NCI-H1105 (cell line): ENCODE results near the gene CPSF3.
A peak's percentile ranks its signal among the peaks of the same experiment; 100 is the strongest.

ENCODE experiments used
- DNase-seq: peaks from one replicate; lab custom pipeline; 2025; lab: John Stamatoyannopoulos, UW

Gene CPSF3

DNA sequence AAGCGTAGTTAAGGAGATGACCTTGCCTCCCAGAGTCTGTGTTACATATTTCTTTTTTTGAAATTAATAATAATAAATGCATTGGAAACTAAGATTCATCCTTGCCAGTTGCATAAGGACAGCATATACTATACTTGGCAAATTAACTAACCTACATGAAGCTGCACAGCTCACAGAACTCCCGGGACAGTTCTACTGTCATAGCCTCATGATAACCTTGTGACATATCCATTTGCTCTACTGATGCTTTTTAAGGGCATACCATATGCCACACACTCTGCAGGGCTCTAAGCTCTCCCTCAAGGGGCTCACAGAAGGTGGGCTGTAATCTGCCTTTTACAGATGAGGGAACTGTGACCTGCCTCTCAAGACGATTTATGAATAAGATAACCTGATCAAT is 3.9 kb upstream of the CPSF3 start:
- DNase-seq: no peak

- no peak for DNase-seq
These were observed 3.0 kb upstream of the CPSF3 start for GRCh38 chr2:9420495-9420894.

DNA sequence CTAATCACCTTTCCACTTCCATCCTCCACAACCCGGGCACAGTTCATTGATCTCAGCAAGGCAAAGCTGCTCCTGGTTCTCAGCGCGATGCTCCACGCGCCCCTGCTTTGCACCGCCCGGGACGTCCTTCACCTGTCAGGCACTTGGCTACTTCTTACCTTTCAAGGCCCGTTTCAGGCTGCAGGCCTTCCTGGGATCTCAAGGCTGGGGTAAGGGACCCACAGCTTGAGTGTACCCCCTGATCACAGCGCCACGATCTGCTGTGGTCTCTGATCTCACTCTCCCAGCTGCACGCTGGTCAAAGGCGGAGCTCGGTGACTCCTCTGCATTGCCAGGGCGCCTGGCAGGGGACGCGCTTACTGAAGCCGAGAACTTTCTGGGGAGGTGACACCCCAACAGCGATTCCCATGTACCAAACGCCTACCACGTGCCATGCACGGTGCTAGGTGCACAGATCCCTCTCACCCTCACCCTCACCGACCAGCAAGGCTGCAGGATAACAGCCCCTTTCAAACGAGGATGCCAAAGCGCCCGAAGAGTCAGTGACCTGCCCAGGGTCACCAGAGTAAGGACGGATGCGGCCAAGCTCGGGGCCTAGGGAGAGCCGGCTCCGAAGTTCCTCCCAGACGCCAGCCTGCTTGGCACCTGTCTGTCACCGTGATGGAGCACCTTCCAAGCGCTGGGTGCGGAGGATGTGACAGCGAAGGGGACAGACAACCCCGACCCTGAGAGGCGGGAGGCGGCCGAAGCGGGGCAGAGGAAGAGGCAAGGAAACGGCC is 944 bp upstream of the CPSF3 start:
- peak; percentile 28 for DNase-seq

GRCh38 chr2:9423922-9424272 is 443 bp downstream of the CPSF3 start:
- peak; percentile 30 for DNase-seq

DNA sequence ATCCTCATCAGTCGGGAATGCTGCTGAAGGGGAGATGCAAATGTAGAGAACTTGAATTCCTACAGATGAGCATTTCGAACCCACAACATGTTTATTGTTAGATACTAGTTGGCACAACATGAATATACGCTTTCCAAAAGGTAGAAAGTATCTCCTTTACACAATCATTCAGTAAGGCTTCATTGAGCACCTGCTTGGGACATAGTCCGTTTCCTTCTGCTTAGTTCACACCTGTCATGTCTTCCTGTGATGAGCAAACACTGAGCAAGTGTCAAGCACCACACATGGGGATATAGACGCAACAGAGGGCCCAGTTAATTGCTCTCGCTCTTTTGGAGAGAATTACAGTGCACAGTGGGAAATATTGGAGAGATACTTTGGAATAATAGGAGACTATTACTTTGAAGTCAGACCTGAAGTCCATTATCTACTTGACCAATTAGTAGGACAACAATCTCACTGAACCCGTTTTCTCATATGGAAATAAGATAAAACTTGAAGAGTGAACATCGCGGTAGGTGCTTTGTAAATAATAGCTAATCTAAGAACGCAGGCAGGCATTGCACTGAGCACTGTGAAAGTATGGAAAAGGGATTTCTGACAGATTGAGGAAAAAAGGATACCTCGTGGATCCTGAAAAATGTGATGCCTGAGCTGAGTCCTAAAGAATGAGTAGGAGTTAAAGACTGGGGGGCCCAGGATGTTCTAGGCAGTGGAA is 1.2 kb downstream of the CPSF3 start:
- no peak for DNase-seq

DNA sequence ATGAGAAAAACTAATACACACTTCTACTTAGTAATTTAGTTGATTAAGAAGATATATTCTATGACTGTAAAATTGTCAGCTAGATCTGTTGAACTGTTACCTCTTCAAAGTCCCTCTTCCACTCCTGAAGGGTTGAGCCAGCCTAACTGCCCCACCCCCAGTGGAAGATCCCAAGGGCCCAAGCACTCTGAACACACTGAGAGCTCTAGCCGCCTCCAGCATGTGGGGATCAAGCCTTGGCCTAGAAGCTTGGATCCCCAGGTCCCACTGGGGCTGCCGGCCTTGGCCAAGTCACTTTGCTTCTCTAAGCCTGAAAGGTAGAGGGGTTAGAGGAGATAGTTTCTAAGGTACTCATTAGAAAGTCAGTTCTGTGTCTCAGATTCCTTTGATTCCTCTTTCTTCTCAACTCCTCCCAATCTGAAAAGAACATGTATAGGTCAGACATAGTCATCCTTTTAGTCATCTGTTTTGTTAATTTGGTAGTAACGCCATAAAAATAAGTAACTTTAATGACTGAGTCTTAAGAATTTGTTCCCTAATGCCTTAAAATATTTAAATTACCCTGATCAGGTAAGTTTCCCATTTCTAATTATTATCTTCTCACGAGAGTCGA is 5.6 kb downstream of the CPSF3 start:
- DNase-seq: no peak

DNA sequence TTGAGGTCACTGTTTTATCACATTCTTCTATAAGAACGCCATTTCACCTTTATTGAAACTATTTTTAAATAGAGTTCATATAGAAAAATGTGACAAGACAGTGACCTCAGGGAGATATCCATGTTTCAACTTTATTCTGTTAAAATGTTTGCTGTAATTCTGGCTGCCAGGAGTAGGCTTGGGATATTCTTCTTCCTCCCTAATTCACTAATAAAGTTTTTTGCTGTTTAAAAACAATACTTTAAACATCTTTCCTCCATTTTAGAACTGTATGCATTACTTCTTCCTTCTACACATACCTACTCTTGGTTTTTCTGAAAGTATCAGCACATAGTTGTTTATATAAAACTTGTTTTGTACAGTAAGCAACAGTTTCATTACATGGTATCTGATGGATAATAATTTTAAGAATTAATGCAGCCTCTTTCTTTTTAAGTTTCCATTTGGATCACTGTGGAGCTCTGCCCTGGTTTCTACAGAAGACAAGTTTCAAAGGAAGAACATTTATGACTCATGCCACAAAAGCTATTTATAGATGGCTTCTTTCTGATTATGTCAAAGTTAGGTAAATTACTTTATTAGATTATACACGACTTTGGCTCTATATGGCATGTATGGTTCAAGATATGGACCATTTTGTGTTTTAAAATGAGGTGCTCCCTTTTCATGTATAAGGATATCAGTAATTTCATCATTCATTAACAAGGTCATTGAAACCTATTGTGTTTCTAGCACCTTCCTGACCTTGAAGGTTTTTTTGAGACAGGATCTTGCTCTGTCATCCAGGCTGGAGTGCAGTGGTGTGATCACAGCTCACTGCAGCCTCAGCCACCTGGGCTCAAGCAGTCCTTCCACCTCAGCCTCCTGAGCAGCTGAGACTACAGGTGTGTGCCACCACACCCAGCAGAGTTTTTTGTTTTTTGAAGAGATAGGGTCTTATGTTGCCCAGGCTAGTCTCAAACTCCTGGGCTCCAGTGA is 7.2 kb downstream of the CPSF3 start:
- no peak for DNase-seq

GRCh38 chr2:9434489-9434888 is 11.0 kb downstream of the CPSF3 start:
- DNase-seq: no peak

DNA sequence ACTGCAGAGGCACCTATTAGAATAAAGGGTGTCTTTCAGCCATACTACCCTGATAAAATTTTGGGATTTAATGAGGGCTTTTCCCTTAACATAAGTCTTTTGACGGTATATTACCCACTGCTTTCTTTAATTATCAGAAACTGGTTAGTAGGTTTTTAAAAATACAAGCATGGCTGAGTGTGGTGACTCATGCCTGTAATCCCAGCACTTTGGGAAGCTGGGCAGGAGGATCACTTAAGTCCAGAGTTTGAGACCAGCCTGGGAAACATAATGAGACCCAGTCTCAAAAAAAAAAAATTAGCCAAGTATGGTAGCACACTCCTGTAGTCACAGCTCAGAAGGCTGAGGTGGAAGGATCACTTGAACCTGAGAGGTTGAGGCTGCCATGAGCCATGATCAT is 16.1 kb downstream of the CPSF3 start:
- no peak for DNase-seq

- DNase-seq: no peak
These were observed 16.7 kb downstream of the CPSF3 start for GRCh38 chr2:9440058-9440727.

GRCh38 chr2:9441556-9441955 is 18.1 kb downstream of the CPSF3 start:
- DNase-seq: no peak

GRCh38 chr2:9443526-9443925 is 20.1 kb downstream of the CPSF3 start:
- DNase-seq: no peak

DNA sequence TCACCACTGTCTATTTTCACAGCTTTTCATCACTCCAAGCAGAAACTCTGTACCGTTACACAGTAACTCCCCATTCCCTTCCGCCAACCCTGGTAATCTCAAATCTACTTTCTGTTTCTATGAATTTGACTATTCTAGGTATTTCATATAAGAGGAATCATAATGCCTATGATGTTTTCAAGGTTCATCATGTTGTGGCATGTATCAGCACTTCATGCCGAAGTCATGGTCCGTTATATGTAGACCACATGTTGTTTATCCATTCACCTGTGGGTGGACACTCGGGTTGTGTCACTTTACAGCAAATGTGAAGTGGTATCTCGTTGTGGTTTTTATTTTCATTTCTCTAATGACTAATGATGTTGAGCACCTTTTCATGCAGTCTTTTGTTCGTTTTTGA is 21.6 kb downstream of the CPSF3 start:
- no peak for DNase-seq

- DNase-seq: no peak
These were observed 27.8 kb downstream of the CPSF3 start for GRCh38 chr2:9451231-9451630.

DNA sequence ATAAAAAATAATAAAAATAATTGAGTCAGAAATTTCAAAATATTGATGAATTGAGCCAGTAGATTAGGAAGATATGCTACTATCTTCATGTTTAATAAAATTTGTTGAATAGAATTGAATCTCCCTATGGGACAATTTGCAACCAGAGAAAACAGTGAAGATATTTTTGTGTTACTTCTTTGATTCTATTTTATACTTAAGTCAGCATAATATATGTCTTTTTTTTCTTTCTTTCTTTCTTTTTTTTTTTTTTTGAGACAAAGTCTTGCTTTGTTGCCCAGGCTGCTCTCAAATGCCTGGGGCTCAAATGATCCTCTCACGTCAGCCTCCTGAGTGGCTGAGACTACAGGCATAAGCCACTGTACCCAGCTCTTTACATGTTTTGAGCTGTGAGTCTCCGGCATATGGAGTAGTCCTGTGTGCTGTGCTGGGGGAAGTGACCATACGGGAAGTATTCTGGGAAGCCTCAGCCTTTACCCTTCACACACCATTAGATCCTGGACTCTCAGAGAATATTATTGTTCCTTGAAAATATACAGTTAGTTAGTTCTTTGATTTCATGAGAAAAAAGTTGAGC is 37.1 kb downstream of the CPSF3 start:
- no peak for DNase-seq

GRCh38 chr2:9461079-9461478 is 37.6 kb downstream of the CPSF3 start:
- no peak for DNase-seq

DNA sequence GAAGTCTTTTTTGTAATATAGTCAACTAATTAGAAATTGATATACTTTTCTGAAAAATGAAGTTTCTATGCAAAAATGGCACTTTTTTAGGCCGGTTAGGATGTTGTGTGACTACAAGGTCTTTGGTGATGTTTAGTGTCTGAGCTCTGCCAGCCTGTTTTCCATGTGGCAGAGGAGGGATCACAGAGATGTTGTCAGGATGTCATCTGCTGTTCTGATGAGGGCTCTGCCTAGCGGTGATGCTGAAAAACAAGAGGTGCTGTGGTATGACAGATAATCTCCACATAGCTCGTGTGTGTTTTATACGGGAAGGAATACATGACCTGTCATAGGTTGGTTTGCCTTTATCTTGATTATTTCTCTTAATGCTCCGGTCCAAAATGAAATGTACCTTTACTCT is 38.9 kb downstream of the CPSF3 start:
- no peak for DNase-seq

GRCh38 chr2:9462886-9463697 is 39.6 kb downstream of the CPSF3 start:
- peak; percentile 27 for DNase-seq

GRCh38 chr2:9463698-9464034 is 40.2 kb downstream of the CPSF3 start:
- no peak for DNase-seq

DNA sequence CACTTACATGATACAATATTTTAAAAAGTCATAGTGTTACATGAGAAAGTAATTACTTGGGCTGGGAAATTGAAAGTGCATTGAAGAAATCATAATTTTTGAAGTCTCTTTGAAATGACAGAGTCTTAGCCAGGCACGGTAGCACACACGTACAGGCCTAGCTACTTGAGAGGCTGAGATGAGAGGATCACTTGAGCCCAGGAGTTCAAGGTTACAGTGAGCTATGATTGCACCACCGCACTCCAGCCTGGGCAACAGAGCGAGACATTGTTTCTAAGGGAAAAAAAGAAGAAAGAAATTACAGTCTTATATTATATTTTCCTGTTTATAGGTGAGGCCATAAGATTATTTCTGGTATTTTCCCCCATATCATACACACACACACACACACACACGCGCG is 41.7 kb downstream of the CPSF3 start:
- DNase-seq: no peak
